Measurements from ENCODE around the gene HMCN1. TPM values are rescaled to one million over a fixed set of nuclear protein-coding genes. Genes with fewer than 3 reads are reported as not detected.

HMCN1 gene
- polyA plus RNA-seq, 1 of the 3 experiments (the other 2 are of a cell fraction), result 59.5 TPM

GRCh38 chr1:185716095-185716494 is 18.1 kb upstream of the HMCN1 start (continued):
- TF ChIP-seq IRF3 (IDR thresholded peaks at IDR 0.05; ENCODE audit: low read depth, low read length) (no peak), RXRA (IDR thresholded peaks at IDR 0.05; ENCODE audit: borderline replicate concordance, low read depth) (no peak), JUND (IDR thresholded peaks at IDR 0.05) (no peak)

- Histone ChIP-seq H3K4me2 (peak overlapping the region; percentile 41; the same call in 1 of the 2 replicates), H3K9me3 (no peaks in the 10 kb centered on the region), H3K9me2 (no peaks in the 10 kb centered on the region), H3K27me3 (ENCODE audit: insufficient read depth) (no peaks in the 10 kb centered on the region), H3K27ac (ENCODE audit: low read depth in 2 of 2, low read length in 1 of 2) (peak overlapping the region; percentile 65 to 78; a peak in 3 of 4 replicates), H3K79me2 (ENCODE audit: insufficient read depth) (no peaks in the 10 kb centered on the region), H2AFZ (ENCODE audit: low read depth) (no peak overlapping the region; the same call in 1 of the 2 replicates), H3K36me3 (replicated peaks in 1 of 2; ENCODE audit: control insufficient read depth in 1 of 2, insufficient read depth in 2 of 2, low read length in 1 of 2) (no peaks in the 10 kb centered on the region), H4K20me1 (ENCODE audit: insufficient read depth) (no peaks in the 10 kb centered on the region), H3K4me1 (ENCODE audit: control insufficient read depth in 1 of 2, insufficient read depth in 2 of 2, low read depth in 1 of 2, low read length in 1 of 2) (peaks cover 2 to 40% of the 10 kb centered on the region in 2 experiments; a peak in 3 of 4 replicates), H3K4me3 (ENCODE audit: low read depth in 2 of 2, low read length in 1 of 2) (no peak overlapping the region), H3F3A (replicated peaks; ENCODE audit: insufficient read depth) (peaks cover 24% of the 10 kb centered on the region), H3K9ac (no peak overlapping the region)
- POLR2A ChIA-PET, result no interaction called here
- CTCF ChIA-PET, result interaction anchor here (1.7 to 2.5 kb wide), 2 partner anchors 15 to 496 kb away, joined by 5 to 18 read pairs; partner anchors contain the start of gene HMCN1
- no peak for DNase-seq
- TF ChIP-seq MXI1 (IDR thresholded peaks at IDR 0.05; ENCODE audit: low read depth, low read length) (no peak), TCF12 (IDR thresholded peaks at IDR 0.05) (peak; percentile 41), USF2 (IDR thresholded peaks at IDR 0.05; ENCODE audit: borderline replicate concordance, low read depth, low read length) (no peak), NFIC (IDR thresholded peaks at IDR 0.05; ENCODE audit: borderline replicate concordance) (peak; percentile 75), CTCF (IDR thresholded peaks at IDR 0.05) (peak; percentile 54), FOSL2 (IDR thresholded peaks at IDR 0.05; ENCODE audit: borderline replicate concordance, low read depth) (peak; percentile 43; the same call in 1 of the 2 replicates)
- 0% methylated on average over 4 of the region's 4 CpGs for WGBS (ENCODE audit: low lambda C conversion rate)
Observed at GRCh38 chr1:185719021-185719420, 15.2 kb upstream of the HMCN1 start.

- no peaks in the 10 kb centered on the region for H3K9me3 ChIP-seq
- no peak overlapping the region for H3K9ac ChIP-seq
- H3K4me2 ChIP-seq, result no peak overlapping the region
- no peaks in the 10 kb centered on the region for H3K36me3 ChIP-seq (replicated peaks in 1 of 2; ENCODE audit: control insufficient read depth in 1 of 2, insufficient read depth in 2 of 2, low read length in 1 of 2)
- no peak overlapping the region for H3K4me3 ChIP-seq (ENCODE audit: low read depth in 2 of 2, low read length in 1 of 2)
- H3K9me2 ChIP-seq, result no peaks in the 10 kb centered on the region
- ChIA-PET POLR2A (no interaction called here), CTCF (interaction anchor here (0.6 to 2.5 kb wide), 21 partner anchors 9 to 494 kb away, joined by 3 to 18 read pairs (median 3); partner anchors contain the start of gene HMCN1)
- peaks cover 2 to 40% of the 10 kb centered on the region in 2 experiments; a peak in 3 of 4 replicates for H3K4me1 ChIP-seq (ENCODE audit: control insufficient read depth in 1 of 2, insufficient read depth in 2 of 2, low read depth in 1 of 2, low read length in 1 of 2)
- H3K27ac ChIP-seq (ENCODE audit: low read depth in 2 of 2, low read length in 1 of 2), result peak overlapping the region; percentile 65 to 78; a peak in 3 of 4 replicates
- H3F3A ChIP-seq (replicated peaks; ENCODE audit: insufficient read depth), result peaks cover 24% of the 10 kb centered on the region
- DNase-seq, result no peak
- 0% methylated on average over 2 of the region's 2 CpGs for WGBS (ENCODE audit: low lambda C conversion rate)
- no peaks in the 10 kb centered on the region for H4K20me1 ChIP-seq (ENCODE audit: insufficient read depth)
- no peaks in the 10 kb centered on the region for H3K79me2 ChIP-seq (ENCODE audit: insufficient read depth)
- no peaks in the 10 kb centered on the region for H3K27me3 ChIP-seq (ENCODE audit: insufficient read depth)
- H2AFZ ChIP-seq (ENCODE audit: low read depth), result no peak overlapping the region
- TF ChIP-seq RXRA (IDR thresholded peaks at IDR 0.05; ENCODE audit: borderline replicate concordance, low read depth) (no peak), NFIC (IDR thresholded peaks at IDR 0.05; ENCODE audit: borderline replicate concordance) (no peak), FOXM1 (IDR thresholded peaks at IDR 0.05; ENCODE audit: low read depth) (no peak), ZBTB33 (IDR thresholded peaks at IDR 0.05; ENCODE audit: borderline replicate concordance, low read depth) (no peak), POLR2AphosphoS5 (IDR thresholded peaks at IDR 0.05; ENCODE audit: low read depth, low read length) (no peak), PBX3 (IDR thresholded peaks at IDR 0.05) (no peak), FOXJ3 (CRISPR knock-in tag; IDR thresholded peaks at IDR 0.05) (no peak), YY1 (IDR thresholded peaks at IDR 0.05; ENCODE audit: low read depth) (no peak), RCOR1 (IDR thresholded peaks at IDR 0.05; ENCODE audit: low read length) (no peak), SIN3A (IDR thresholded peaks at IDR 0.05; ENCODE audit: borderline replicate concordance, low read depth, low read length) (no peak), SMC3 (IDR thresholded peaks at IDR 0.05; ENCODE audit: low read depth, low read length) (peak; percentile 39)
Observed at GRCh38 chr1:185720633-185721272, 13.4 kb upstream of the HMCN1 start.
